Activated naive CD8-positive, alpha-beta T cell treated with anti-CD3 and anti-CD28 coated beads, Interleukin-2, amount 50 U/mL, for 24 hours (primary cell): ENCODE results near the gene PACRG.

Experiments
- ATAC-seq: fragments of 150-1000 bp; cut with Tn5 transposase; one replicate; pipeline ENCODE4 v1.10.0; 2021
- DNase-seq: peaks from one replicate; pipeline ENCODE4 v3.0.0; 2021
- H3K27ac Mint-ChIP-seq: one replicate; pipeline ENCODE4 v1.8.0; 2021; ENCODE audit warnings: mild to moderate bottlenecking, mixed read lengths
- H3K27me3 Mint-ChIP-seq: one replicate; pipeline ENCODE4 v1.8.0; 2021; ENCODE audit warnings: mixed read lengths
- H3K36me3 Mint-ChIP-seq: one replicate; pipeline ENCODE4 v1.8.0; 2021; ENCODE audit warnings: low read depth, mixed read lengths
- H3K4me1 Mint-ChIP-seq: one replicate; pipeline ENCODE4 v1.8.0; 2021; ENCODE audit warnings: mixed read lengths
- H3K4me3 Mint-ChIP-seq: one replicate; pipeline ENCODE4 v1.8.0; 2021; ENCODE audit warnings: mild to moderate bottlenecking, moderate library complexity, mixed read lengths
- H3K9me3 Mint-ChIP-seq: one replicate; pipeline ENCODE4 v1.8.0; 2021; ENCODE audit warnings: mixed read lengths

PACRG gene

GRCh38 chr6:162941128-162941527, 213.4 kb downstream of the PACRG start:
- no peak for DNase-seq
- Mint-ChIP-seq H3K27ac (no peak overlapping the region), H3K4me3 (no peak overlapping the region), H3K36me3 (no peaks in the 10 kb centered on the region), H3K4me1 (no peaks in the 10 kb centered on the region), H3K9me3 (peaks cover 33% of the 10 kb centered on the region), H3K27me3 (no peaks in the 10 kb centered on the region)
- no peak for ATAC-seq

GRCh38 chr6:162942866-162943265, 215.1 kb downstream of the PACRG start:
- Mint-ChIP-seq H3K9me3 (peaks cover 42% of the 10 kb centered on the region), H3K27me3 (no peaks in the 10 kb centered on the region), H3K36me3 (no peaks in the 10 kb centered on the region), H3K4me3 (no peak overlapping the region), H3K27ac (no peak overlapping the region), H3K4me1 (no peaks in the 10 kb centered on the region)
- ATAC-seq (no peak), DNase-seq (no peak)

GRCh38 chr6:162943369-162943768, 215.6 kb downstream of the PACRG start:
- no peak overlapping the region for H3K4me3 Mint-ChIP-seq
- no peak overlapping the region for H3K27ac Mint-ChIP-seq
- H3K4me1 Mint-ChIP-seq: no peaks in the 10 kb centered on the region

GRCh38 chr6:162951164-162951743, 223.5 kb downstream of the PACRG start:
- DNase-seq (no peak), ATAC-seq (no peak)
- Mint-ChIP-seq H3K36me3 (no peaks in the 10 kb centered on the region), H3K27me3 (peaks cover 1% of the 10 kb centered on the region), H3K4me1 (no peaks in the 10 kb centered on the region), H3K27ac (no peak overlapping the region), H3K4me3 (no peak overlapping the region), H3K9me3 (peaks cover 11% of the 10 kb centered on the region)

More at GRCh38 chr6:162943369-162943768, 215.6 kb downstream of the PACRG start:
- DNase-seq: no peak
- no peaks in the 10 kb centered on the region for H3K27me3 Mint-ChIP-seq
- no peak for ATAC-seq
- H3K9me3 Mint-ChIP-seq: peaks cover 42% of the 10 kb centered on the region
- no peaks in the 10 kb centered on the region for H3K36me3 Mint-ChIP-seq

GRCh38 chr6:162952423-162952822, 224.6 kb downstream of the PACRG start:
- Mint-ChIP-seq H3K27me3 (peaks cover 1% of the 10 kb centered on the region), H3K36me3 (no peaks in the 10 kb centered on the region), H3K27ac (no peak overlapping the region), H3K4me1 (no peaks in the 10 kb centered on the region), H3K9me3 (peaks cover 4% of the 10 kb centered on the region), H3K4me3 (no peak overlapping the region)
- DNase-seq (no peak), ATAC-seq (no peak)

GRCh38 chr6:162957062-162957461, 229.3 kb downstream of the PACRG start:
- DNase-seq (no peak), ATAC-seq (no peak)
- Mint-ChIP-seq H3K27ac (no peak overlapping the region), H3K27me3 (peaks cover 1% of the 10 kb centered on the region), H3K36me3 (no peaks in the 10 kb centered on the region), H3K4me1 (no peaks in the 10 kb centered on the region), H3K4me3 (no peak overlapping the region), H3K9me3 (peaks cover 13% of the 10 kb centered on the region)

GRCh38 chr6:162960679-162961457, 233.1 kb downstream of the PACRG start:
- H3K36me3 Mint-ChIP-seq: no peaks in the 10 kb centered on the region
- no peak for DNase-seq
- H3K9me3 Mint-ChIP-seq: peaks cover 9% of the 10 kb centered on the region
- no peak for ATAC-seq
- H3K27ac Mint-ChIP-seq: no peak overlapping the region
- H3K27me3 Mint-ChIP-seq: no peaks in the 10 kb centered on the region
- no peaks in the 10 kb centered on the region for H3K4me1 Mint-ChIP-seq
- H3K4me3 Mint-ChIP-seq: no peak overlapping the region

- ATAC-seq (no peak), DNase-seq (no peak)
- H3K27ac Mint-ChIP-seq: no peak overlapping the region
- no peaks in the 10 kb centered on the region for H3K4me1 Mint-ChIP-seq
- H3K27me3 Mint-ChIP-seq: no peaks in the 10 kb centered on the region
- H3K9me3 Mint-ChIP-seq: peaks cover 9% of the 10 kb centered on the region
- H3K36me3 Mint-ChIP-seq: no peaks in the 10 kb centered on the region
- no peak overlapping the region for H3K4me3 Mint-ChIP-seq
Measured at GRCh38 chr6:162962093-162962492, 234.3 kb downstream of the PACRG start.

- H3K27me3 Mint-ChIP-seq: no peaks in the 10 kb centered on the region
- no peaks in the 10 kb centered on the region for H3K4me1 Mint-ChIP-seq
- DNase-seq (no peak), ATAC-seq (no peak)
- no peaks in the 10 kb centered on the region for H3K36me3 Mint-ChIP-seq
- H3K27ac Mint-ChIP-seq: no peak overlapping the region
- peaks cover 15% of the 10 kb centered on the region for H3K9me3 Mint-ChIP-seq
- no peak overlapping the region for H3K4me3 Mint-ChIP-seq
Measured at GRCh38 chr6:162963861-162964260, 236.1 kb downstream of the PACRG start.

GRCh38 chr6:162964488-162965140, 236.8 kb downstream of the PACRG start:
- no peak for DNase-seq
- Mint-ChIP-seq H3K4me1 (no peaks in the 10 kb centered on the region), H3K36me3 (no peaks in the 10 kb centered on the region), H3K9me3 (peaks cover 18% of the 10 kb centered on the region), H3K27ac (no peak overlapping the region), H3K4me3 (no peak overlapping the region), H3K27me3 (no peaks in the 10 kb centered on the region)
- no peak for ATAC-seq

GRCh38 chr6:162965366-162965765, 237.6 kb downstream of the PACRG start:
- peaks cover 20% of the 10 kb centered on the region for H3K9me3 Mint-ChIP-seq
- no peak for DNase-seq
- H3K4me3 Mint-ChIP-seq: no peak overlapping the region
- no peaks in the 10 kb centered on the region for H3K36me3 Mint-ChIP-seq
- H3K27ac Mint-ChIP-seq: no peak overlapping the region
- H3K27me3 Mint-ChIP-seq: no peaks in the 10 kb centered on the region
- ATAC-seq: no peak
- H3K4me1 Mint-ChIP-seq: no peaks in the 10 kb centered on the region

- DNase-seq (no peak), ATAC-seq (no peak)
- H3K27me3 Mint-ChIP-seq: no peaks in the 10 kb centered on the region
- H3K4me3 Mint-ChIP-seq: no peak overlapping the region
- H3K9me3 Mint-ChIP-seq: peaks cover 27% of the 10 kb centered on the region
- H3K36me3 Mint-ChIP-seq: no peaks in the 10 kb centered on the region
- H3K27ac Mint-ChIP-seq: no peak overlapping the region
- H3K4me1 Mint-ChIP-seq: no peaks in the 10 kb centered on the region
Measured at GRCh38 chr6:162970246-162970645, 242.5 kb downstream of the PACRG start.

- DNase-seq: no peak
- Mint-ChIP-seq H3K36me3 (no peaks in the 10 kb centered on the region), H3K27me3 (no peaks in the 10 kb centered on the region), H3K4me1 (no peaks in the 10 kb centered on the region), H3K27ac (no peak overlapping the region), H3K9me3 (peaks cover 33% of the 10 kb centered on the region), H3K4me3 (no peak overlapping the region)
- no peak for ATAC-seq
Measured at GRCh38 chr6:162971356-162971755, 243.6 kb downstream of the PACRG start.

GRCh38 chr6:162973151-162973872, 245.5 kb downstream of the PACRG start:
- H3K9me3 Mint-ChIP-seq: peaks cover 30% of the 10 kb centered on the region
- H3K27me3 Mint-ChIP-seq: no peaks in the 10 kb centered on the region
- DNase-seq: no peak
- no peak overlapping the region for H3K27ac Mint-ChIP-seq
- ATAC-seq: no peak
- H3K4me1 Mint-ChIP-seq: no peaks in the 10 kb centered on the region
- no peaks in the 10 kb centered on the region for H3K36me3 Mint-ChIP-seq
- H3K4me3 Mint-ChIP-seq: no peak overlapping the region
